PC-3 (cell line): Measurements from ENCODE around the gene SLC6A20. TPM values are rescaled to one million over a fixed set of nuclear protein-coding genes. Genes with fewer than 3 reads are reported as not detected.
A peak's percentile ranks its signal among the peaks of the same experiment; 100 is the strongest.

Source experiments
- ATAC-seq: fragments of 200-7000 bp; cut with Tn5 transposase; 2 replicates; pipeline ENCODE4 v1.9.1; 2020; ENCODE audit warnings: mild to moderate bottlenecking, moderate library complexity
- BruUV-seq: library from RNA; stranded (reverse); fragments of 400-500 nt; replicated peaks from 2 replicates; lab custom pipeline; 2021; lab: Mats Ljungman, UMichigan
- CTCF ChIA-PET: fragments of 300-600 bp; sonication (Branson Sonifier 250); formaldehyde crosslinking; loops from one replicate; lab custom pipeline; 2022; ENCODE audit warnings: antibody characterized with exemption; lab: Charles Lee
- POLR2A ChIA-PET: fragments of 300-600 bp; sonication (Branson Sonifier 250); formaldehyde crosslinking; loops from one replicate; lab custom pipeline; 2022; ENCODE audit warnings: antibody characterized with exemption; ENCODE audit not compliant: unreplicated experiment; lab: Charles Lee
- DNase-seq: peaks from one replicate; pipeline ENCODE4 v3.0.0-alpha.2; 2015
- H2AFZ ChIP-seq: fragments of 300-600 bp; sonication (generic); 2 replicates; pipeline ENCODE4 v1.6.0; 2016; ENCODE audit warnings: antibody characterized with exemption, low read length
- H3F3A ChIP-seq: fragments of 300-600 bp; sonication (generic); one replicate; pipeline ENCODE4 v1.6.0; 2017; ENCODE audit warnings: antibody characterized with exemption, low read length, control low read depth, mild to moderate bottlenecking; ENCODE audit not compliant: unreplicated experiment
- H3K27ac ChIP-seq: fragments of 300-600 bp; sonication (generic); 2 replicates; pipeline ENCODE4 v1.5.1; 2016; ENCODE audit warnings: mild to moderate bottlenecking, low read length
- H3K27me3 ChIP-seq: fragments of 300-600 bp; sonication (generic); 2 replicates; pipeline ENCODE4 v1.6.1; 2016; ENCODE audit warnings: low read length, mixed read lengths
- H3K36me3 ChIP-seq: fragments of 300-600 bp; sonication (generic); 2 replicates; pipeline ENCODE4 v1.6.1; 2016; ENCODE audit warnings: low read depth, mixed run types, low read length, mixed read lengths
- H3K4me1 ChIP-seq: fragments of 300-600 bp; sonication (generic); 2 replicates; pipeline ENCODE4 v1.5.1; 2016; ENCODE audit warnings: low read length; ENCODE audit not compliant: insufficient read depth
- H3K4me2 ChIP-seq: fragments of 300-600 bp; sonication (generic); 2 replicates; pipeline ENCODE4 v1.6.0; 2016; ENCODE audit warnings: low read length
- H3K4me3 ChIP-seq: fragments of 300-600 bp; sonication (generic); 2 replicates; pipeline ENCODE4 v1.5.1; 2016; ENCODE audit warnings: mild to moderate bottlenecking, low read length, mixed read lengths
- H3K79me2 ChIP-seq: fragments of 300-600 bp; sonication (generic); 2 replicates; pipeline ENCODE4 v1.6.1; 2017; ENCODE audit warnings: low read length, mixed read lengths
- H3K9ac ChIP-seq: fragments of 300-600 bp; sonication (generic); 2 replicates; pipeline ENCODE4 v1.6.0; 2016; ENCODE audit warnings: mild to moderate bottlenecking, low read length
- H3K9me2 ChIP-seq: fragments of 300-600 bp; sonication (generic); replicated peaks from 2 replicates; pipeline ENCODE4 v1.6.1; 2016; ENCODE audit warnings: mixed run types, low read length, mixed read lengths
- H3K9me3 ChIP-seq: fragments of 300-600 bp; sonication (generic); 2 replicates; pipeline ENCODE4 v1.6.1; 2016; ENCODE audit warnings: low read length, mixed read lengths
- H4K20me1 ChIP-seq: fragments of 300-600 bp; sonication (generic); 2 replicates; pipeline ENCODE4 v1.6.1; 2016; ENCODE audit warnings: low read length, mixed read lengths
- CTCF ChIP-seq: fragments of 300-600 bp; sonication (generic); conservative IDR thresholded peaks from 2 replicates; pipeline ENCODE4 v1.5.1; 2017; ENCODE audit warnings: antibody characterized with exemption, low read depth, mild to moderate bottlenecking, low read length
- EZH2 ChIP-seq: fragments of 300-600 bp; sonication (generic); IDR thresholded peaks from one replicate; pipeline ENCODE4 v1.6.1; 2017; ENCODE audit warnings: antibody characterized with exemption, mild to moderate bottlenecking, low read length; ENCODE audit not compliant: unreplicated experiment
- EZH2phosphoT487 ChIP-seq: fragments of 300-600 bp; sonication (generic); IDR thresholded peaks from 2 replicates; pipeline ENCODE4 v1.6.1; 2018; ENCODE audit warnings: mild to moderate bottlenecking, antibody characterized with exemption, low read length, borderline replicate concordance
- intact Hi-C: fragments of 100-400 bp; cut with micrococcal nuclease; formaldehyde crosslinking; loops from 2 replicates; pipeline ENCODE4 v1.9.0; 2023
- total RNA-seq: library from RNA; depleted of rRNA; stranded (reverse); fragments of >200 nt; gene quantifications from 2 replicates; pipeline ENCODE4 v1.2.3, GENCODE V29; 2014

The SLC6A20 gene
- total RNA-seq, 1 experiment from 2014 or later = not detected

GRCh38 chr3:45774581-45775521, 21.5 kb downstream of the SLC6A20 start:
- Histone ChIP-seq H3K9ac (no peak overlapping the region), H3F3A (no peaks in the 10 kb centered on the region), H3K9me3 (no peaks in the 10 kb centered on the region), H3K79me2 (no peaks in the 10 kb centered on the region), H3K4me1 (no peaks in the 10 kb centered on the region), H3K27ac (no peak overlapping the region), H3K36me3 (no peaks in the 10 kb centered on the region), H3K9me2 (no peaks in the 10 kb centered on the region), H3K4me3 (no peak overlapping the region), H3K27me3 (no peaks in the 10 kb centered on the region), H4K20me1 (no peaks in the 10 kb centered on the region), H2AFZ (no peak overlapping the region), H3K4me2 (no peak overlapping the region)
- TF ChIP-seq EZH2 = no peak
- TF ChIP-seq CTCF = no peak
- TF ChIP-seq EZH2phosphoT487 = no peak
- BruUV-seq = no TSS peak
- DNase-seq = no peak
- no peak for ATAC-seq
- CTCF ChIA-PET = no interaction called here
- intact Hi-C loops = no loop called here
- POLR2A ChIA-PET = no interaction called here

- Histone ChIP-seq H3K9me3 (no peaks in the 10 kb centered on the region), H3K4me2 (no peak overlapping the region), H3K9ac (no peak overlapping the region), H3K36me3 (no peaks in the 10 kb centered on the region), H3K27me3 (no peaks in the 10 kb centered on the region), H3K27ac (no peak overlapping the region), H3K4me1 (no peaks in the 10 kb centered on the region), H4K20me1 (no peaks in the 10 kb centered on the region), H3K79me2 (no peaks in the 10 kb centered on the region), H3F3A (no peaks in the 10 kb centered on the region), H3K9me2 (no peaks in the 10 kb centered on the region), H2AFZ (no peak overlapping the region), H3K4me3 (no peak overlapping the region)
- ATAC-seq (no peak; the same call in 1 of the 2 replicates), DNase-seq (peak; percentile 11)
- TF ChIP-seq EZH2 (no peak), CTCF (no peak), EZH2phosphoT487 (no peak)
- ChIA-PET CTCF (no interaction called here), POLR2A (interaction anchor here (0.5 to 0.6 kb wide), 2 partner anchors 74 to 250 kb away, joined by 4 to 14 read pairs; no protein-coding TSS in a partner anchor)
- no TSS peak for BruUV-seq
- intact Hi-C loops = no loop called here
These were observed 22.5 kb downstream of the SLC6A20 start for GRCh38 chr3:45773714-45774449.
